Measurements from ENCODE around the gene CDH4.
A peak's percentile ranks its signal among the peaks of the same experiment; 100 is the strongest.

DNA sequence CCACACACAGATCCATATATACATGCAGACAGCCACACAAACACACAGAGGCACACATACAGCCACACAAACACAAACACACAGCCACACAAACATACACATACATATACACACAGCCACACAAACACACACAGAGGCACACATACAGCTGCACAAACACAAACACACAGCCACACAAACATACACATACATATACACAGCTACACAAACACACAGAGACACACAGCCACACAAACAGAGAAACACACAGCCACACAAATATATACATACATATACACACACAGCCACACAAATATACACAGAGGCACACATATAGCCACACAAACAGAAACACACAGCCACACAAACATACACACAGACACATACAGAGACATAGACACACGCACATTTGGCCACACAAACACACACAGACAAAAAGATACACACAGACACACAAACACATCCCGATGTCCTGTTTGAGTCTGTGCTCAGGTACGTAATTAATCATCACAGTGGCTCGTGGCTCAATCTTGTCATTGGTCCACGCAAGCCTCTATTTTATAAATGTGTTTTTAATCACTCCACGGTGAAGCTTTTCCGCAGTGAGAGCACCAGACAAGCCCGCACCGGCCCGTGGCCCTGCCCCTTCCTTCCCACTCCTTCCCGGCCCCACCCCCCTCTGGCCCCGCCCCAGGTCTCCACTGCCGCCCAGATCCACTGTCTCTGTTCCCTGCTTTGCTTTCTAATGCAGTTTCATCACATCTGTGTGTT, 135.3 kb downstream of the CDH4 start:
- TF ChIP-seq, protein P1, sequence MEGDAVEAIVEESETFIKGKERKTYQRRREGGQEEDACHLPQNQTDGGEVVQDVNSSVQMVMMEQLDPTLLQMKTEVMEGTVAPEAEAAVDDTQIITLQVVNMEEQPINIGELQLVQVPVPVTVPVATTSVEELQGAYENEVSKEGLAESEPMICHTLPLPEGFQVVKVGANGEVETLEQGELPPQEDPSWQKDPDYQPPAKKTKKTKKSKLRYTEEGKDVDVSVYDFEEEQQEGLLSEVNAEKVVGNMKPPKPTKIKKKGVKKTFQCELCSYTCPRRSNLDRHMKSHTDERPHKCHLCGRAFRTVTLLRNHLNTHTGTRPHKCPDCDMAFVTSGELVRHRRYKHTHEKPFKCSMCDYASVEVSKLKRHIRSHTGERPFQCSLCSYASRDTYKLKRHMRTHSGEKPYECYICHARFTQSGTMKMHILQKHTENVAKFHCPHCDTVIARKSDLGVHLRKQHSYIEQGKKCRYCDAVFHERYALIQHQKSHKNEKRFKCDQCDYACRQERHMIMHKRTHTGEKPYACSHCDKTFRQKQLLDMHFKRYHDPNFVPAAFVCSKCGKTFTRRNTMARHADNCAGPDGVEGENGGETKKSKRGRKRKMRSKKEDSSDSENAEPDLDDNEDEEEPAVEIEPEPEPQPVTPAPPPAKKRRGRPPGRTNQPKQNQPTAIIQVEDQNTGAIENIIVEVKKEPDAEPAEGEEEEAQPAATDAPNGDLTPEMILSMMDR (tag by site-specific recombination; IDR thresholded peaks at IDR 0.05), result no peak
- TF ChIP-seq ZNF768 (tag by site-specific recombination; IDR thresholded peaks at IDR 0.05), result no peak
- TF ChIP-seq, protein P2, sequence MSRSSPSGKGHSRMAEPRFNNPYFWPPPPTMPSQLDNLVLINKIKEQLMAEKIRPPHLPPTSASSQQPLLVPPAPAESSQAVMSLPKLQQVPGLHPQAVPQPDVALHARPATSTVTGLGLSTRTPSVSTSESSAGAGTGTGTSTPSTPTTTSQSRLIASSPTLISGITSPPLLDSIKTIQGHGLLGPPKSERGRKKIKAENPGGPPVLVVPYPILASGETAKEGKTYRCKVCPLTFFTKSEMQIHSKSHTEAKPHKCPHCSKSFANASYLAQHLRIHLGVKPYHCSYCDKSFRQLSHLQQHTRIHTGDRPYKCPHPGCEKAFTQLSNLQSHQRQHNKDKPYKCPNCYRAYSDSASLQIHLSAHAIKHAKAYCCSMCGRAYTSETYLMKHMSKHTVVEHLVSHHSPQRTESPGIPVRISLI (tag by site-specific recombination; IDR thresholded peaks at IDR 0.05), result no peak
- TF ChIP-seq ZNF138 (tag by site-specific recombination; IDR thresholded peaks at IDR 0.05; ENCODE audit: borderline replicate concordance), result no peak
- TF ChIP-seq, protein P3, sequence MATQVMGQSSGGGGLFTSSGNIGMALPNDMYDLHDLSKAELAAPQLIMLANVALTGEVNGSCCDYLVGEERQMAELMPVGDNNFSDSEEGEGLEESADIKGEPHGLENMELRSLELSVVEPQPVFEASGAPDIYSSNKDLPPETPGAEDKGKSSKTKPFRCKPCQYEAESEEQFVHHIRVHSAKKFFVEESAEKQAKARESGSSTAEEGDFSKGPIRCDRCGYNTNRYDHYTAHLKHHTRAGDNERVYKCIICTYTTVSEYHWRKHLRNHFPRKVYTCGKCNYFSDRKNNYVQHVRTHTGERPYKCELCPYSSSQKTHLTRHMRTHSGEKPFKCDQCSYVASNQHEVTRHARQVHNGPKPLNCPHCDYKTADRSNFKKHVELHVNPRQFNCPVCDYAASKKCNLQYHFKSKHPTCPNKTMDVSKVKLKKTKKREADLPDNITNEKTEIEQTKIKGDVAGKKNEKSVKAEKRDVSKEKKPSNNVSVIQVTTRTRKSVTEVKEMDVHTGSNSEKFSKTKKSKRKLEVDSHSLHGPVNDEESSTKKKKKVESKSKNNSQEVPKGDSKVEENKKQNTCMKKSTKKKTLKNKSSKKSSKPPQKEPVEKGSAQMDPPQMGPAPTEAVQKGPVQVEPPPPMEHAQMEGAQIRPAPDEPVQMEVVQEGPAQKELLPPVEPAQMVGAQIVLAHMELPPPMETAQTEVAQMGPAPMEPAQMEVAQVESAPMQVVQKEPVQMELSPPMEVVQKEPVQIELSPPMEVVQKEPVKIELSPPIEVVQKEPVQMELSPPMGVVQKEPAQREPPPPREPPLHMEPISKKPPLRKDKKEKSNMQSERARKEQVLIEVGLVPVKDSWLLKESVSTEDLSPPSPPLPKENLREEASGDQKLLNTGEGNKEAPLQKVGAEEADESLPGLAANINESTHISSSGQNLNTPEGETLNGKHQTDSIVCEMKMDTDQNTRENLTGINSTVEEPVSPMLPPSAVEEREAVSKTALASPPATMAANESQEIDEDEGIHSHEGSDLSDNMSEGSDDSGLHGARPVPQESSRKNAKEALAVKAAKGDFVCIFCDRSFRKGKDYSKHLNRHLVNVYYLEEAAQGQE (tag by site-specific recombination; IDR thresholded peaks at IDR 0.05), result no peak
- no peak for TF ChIP-seq ZNF747 (tag by site-specific recombination; IDR thresholded peaks at IDR 0.05)
- no peak for TF ChIP-seq HOXA7 (CRISPR knock-in tag; IDR thresholded peaks at IDR 0.05; ENCODE audit: borderline replicate concordance)
- TF ChIP-seq, protein P4, sequence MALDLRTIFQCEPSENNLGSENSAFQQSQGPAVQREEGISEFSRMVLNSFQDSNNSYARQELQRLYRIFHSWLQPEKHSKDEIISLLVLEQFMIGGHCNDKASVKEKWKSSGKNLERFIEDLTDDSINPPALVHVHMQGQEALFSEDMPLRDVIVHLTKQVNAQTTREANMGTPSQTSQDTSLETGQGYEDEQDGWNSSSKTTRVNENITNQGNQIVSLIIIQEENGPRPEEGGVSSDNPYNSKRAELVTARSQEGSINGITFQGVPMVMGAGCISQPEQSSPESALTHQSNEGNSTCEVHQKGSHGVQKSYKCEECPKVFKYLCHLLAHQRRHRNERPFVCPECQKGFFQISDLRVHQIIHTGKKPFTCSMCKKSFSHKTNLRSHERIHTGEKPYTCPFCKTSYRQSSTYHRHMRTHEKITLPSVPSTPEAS (tag by site-specific recombination; IDR thresholded peaks at IDR 0.05), result 0 out of 2 replicates have a peak, but pooled peaks have one; percentile 22
- no peak for TF ChIP-seq ZNF133 (tag by site-specific recombination; IDR thresholded peaks at IDR 0.05)
- TF ChIP-seq ZNF621 (tag by site-specific recombination; IDR thresholded peaks at IDR 0.05), result no peak
- TF ChIP-seq ZNF121 (tag by site-specific recombination; IDR thresholded peaks at IDR 0.05), result no peak
- TF ChIP-seq, protein P5, sequence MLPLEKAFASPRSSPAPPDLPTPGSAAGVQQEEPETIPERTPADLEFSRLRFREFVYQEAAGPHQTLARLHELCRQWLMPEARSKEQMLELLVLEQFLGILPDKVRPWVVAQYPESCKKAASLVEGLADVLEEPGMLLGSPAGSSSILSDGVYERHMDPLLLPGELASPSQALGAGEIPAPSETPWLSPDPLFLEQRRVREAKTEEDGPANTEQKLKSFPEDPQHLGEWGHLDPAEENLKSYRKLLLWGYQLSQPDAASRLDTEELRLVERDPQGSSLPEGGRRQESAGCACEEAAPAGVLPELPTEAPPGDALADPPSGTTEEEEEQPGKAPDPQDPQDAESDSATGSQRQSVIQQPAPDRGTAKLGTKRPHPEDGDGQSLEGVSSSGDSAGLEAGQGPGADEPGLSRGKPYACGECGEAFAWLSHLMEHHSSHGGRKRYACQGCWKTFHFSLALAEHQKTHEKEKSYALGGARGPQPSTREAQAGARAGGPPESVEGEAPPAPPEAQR (tag by site-specific recombination; IDR thresholded peaks at IDR 0.05), result no peak
- TF ChIP-seq, protein P6, sequence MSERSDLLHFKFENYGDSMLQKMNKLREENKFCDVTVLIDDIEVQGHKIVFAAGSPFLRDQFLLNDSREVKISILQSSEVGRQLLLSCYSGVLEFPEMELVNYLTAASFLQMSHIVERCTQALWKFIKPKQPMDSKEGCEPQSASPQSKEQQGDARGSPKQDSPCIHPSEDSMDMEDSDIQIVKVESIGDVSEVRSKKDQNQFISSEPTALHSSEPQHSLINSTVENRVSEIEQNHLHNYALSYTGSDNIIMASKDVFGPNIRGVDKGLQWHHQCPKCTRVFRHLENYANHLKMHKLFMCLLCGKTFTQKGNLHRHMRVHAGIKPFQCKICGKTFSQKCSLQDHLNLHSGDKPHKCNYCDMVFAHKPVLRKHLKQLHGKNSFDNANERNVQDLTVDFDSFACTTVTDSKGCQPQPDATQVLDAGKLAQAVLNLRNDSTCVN (tag by site-specific recombination; optimal IDR thresholded peaks at IDR 0.05), result no peak
- TF ChIP-seq ZFP41 (tag by site-specific recombination; IDR thresholded peaks at IDR 0.05; ENCODE audit: borderline replicate concordance), result no peak
